Measurements from ENCODE around the gene WWOX. TPM values are rescaled to one million over a fixed set of nuclear protein-coding genes. Genes with fewer than 3 reads are reported as not detected.

Gene WWOX
- total RNA-seq, 1 donor from 2014 or later: 28.2 TPM

- Mint-ChIP-seq H3K9me3 (ENCODE audit: unreplicated experiment) (peaks cover 3% of the 10 kb centered on the region), H3K27me3 (ENCODE audit: unreplicated experiment) (peaks cover 7% of the 10 kb centered on the region), H3K4me1 (ENCODE audit: unreplicated experiment) (no peaks in the 10 kb centered on the region), H3K4me3 (ENCODE audit: unreplicated experiment) (no peak overlapping the region), H3K27ac (ENCODE audit: unreplicated experiment) (no peak overlapping the region), H3K36me3 (ENCODE audit: unreplicated experiment) (no peaks in the 10 kb centered on the region)
- TF ChIP-seq CTCF (IDR thresholded peaks at IDR 0.05): no peak
- no peak for DNase-seq (ENCODE audit: extremely low spot score, unreplicated experiment)
Observed at GRCh38 chr16:78950768-78951167, 851.3 kb downstream of the WWOX start.

GRCh38 chr16:78952630-78953029 is 853.2 kb downstream of the WWOX start:
- DNase-seq (ENCODE audit: extremely low spot score, unreplicated experiment): no peak
- no peak overlapping the region for H3K27ac Mint-ChIP-seq (ENCODE audit: unreplicated experiment)
- peaks cover 3% of the 10 kb centered on the region for H3K9me3 Mint-ChIP-seq (ENCODE audit: unreplicated experiment)
- no peaks in the 10 kb centered on the region for H3K36me3 Mint-ChIP-seq (ENCODE audit: unreplicated experiment)
- H3K27me3 Mint-ChIP-seq (ENCODE audit: unreplicated experiment): peaks cover 6% of the 10 kb centered on the region
- TF ChIP-seq CTCF (IDR thresholded peaks at IDR 0.05): no peak
- H3K4me3 Mint-ChIP-seq (ENCODE audit: unreplicated experiment): no peak overlapping the region
- no peaks in the 10 kb centered on the region for H3K4me1 Mint-ChIP-seq (ENCODE audit: unreplicated experiment)

GRCh38 chr16:78953526-78953925 is 854.1 kb downstream of the WWOX start:
- Mint-ChIP-seq H3K27me3 (ENCODE audit: unreplicated experiment) (peaks cover 5% of the 10 kb centered on the region), H3K4me3 (ENCODE audit: unreplicated experiment) (no peak overlapping the region), H3K9me3 (ENCODE audit: unreplicated experiment) (peaks cover 6% of the 10 kb centered on the region), H3K27ac (ENCODE audit: unreplicated experiment) (no peak overlapping the region), H3K4me1 (ENCODE audit: unreplicated experiment) (no peaks in the 10 kb centered on the region), H3K36me3 (ENCODE audit: unreplicated experiment) (no peaks in the 10 kb centered on the region)
- TF ChIP-seq CTCF (IDR thresholded peaks at IDR 0.05): no peak
- DNase-seq (ENCODE audit: extremely low spot score, unreplicated experiment): no peak

GRCh38 chr16:78955206-78955605 is 855.8 kb downstream of the WWOX start:
- peaks cover 5% of the 10 kb centered on the region for H3K27me3 Mint-ChIP-seq (ENCODE audit: unreplicated experiment)
- H3K36me3 Mint-ChIP-seq (ENCODE audit: unreplicated experiment): no peaks in the 10 kb centered on the region
- H3K9me3 Mint-ChIP-seq (ENCODE audit: unreplicated experiment): peaks cover 6% of the 10 kb centered on the region
- H3K4me3 Mint-ChIP-seq (ENCODE audit: unreplicated experiment): no peak overlapping the region
- H3K27ac Mint-ChIP-seq (ENCODE audit: unreplicated experiment): no peak overlapping the region
- no peaks in the 10 kb centered on the region for H3K4me1 Mint-ChIP-seq (ENCODE audit: unreplicated experiment)
- DNase-seq (ENCODE audit: extremely low spot score, unreplicated experiment): no peak
- TF ChIP-seq CTCF (IDR thresholded peaks at IDR 0.05): no peak

GRCh38 chr16:78956859-78957258 is 857.4 kb downstream of the WWOX start:
- TF ChIP-seq CTCF (IDR thresholded peaks at IDR 0.05): no peak
- no peaks in the 10 kb centered on the region for H3K36me3 Mint-ChIP-seq (ENCODE audit: unreplicated experiment)
- peaks cover 16% of the 10 kb centered on the region for H3K9me3 Mint-ChIP-seq (ENCODE audit: unreplicated experiment)
- DNase-seq (ENCODE audit: extremely low spot score, unreplicated experiment): no peak
- no peaks in the 10 kb centered on the region for H3K4me1 Mint-ChIP-seq (ENCODE audit: unreplicated experiment)
- no peak overlapping the region for H3K4me3 Mint-ChIP-seq (ENCODE audit: unreplicated experiment)
- no peak overlapping the region for H3K27ac Mint-ChIP-seq (ENCODE audit: unreplicated experiment)
- H3K27me3 Mint-ChIP-seq (ENCODE audit: unreplicated experiment): peaks cover 4% of the 10 kb centered on the region
